ENCODE data around the gene GTF3C2.

- no peak for TF ChIP-seq CTCF (IDR thresholded peaks at IDR 0.05)
- TF ChIP-seq POLR2AphosphoS5 (IDR thresholded peaks at IDR 0.05) = no peak
- TF ChIP-seq POLR2A (IDR thresholded peaks at IDR 0.05) = no peak
Measured at GRCh38 chr2:27306573-27307286, 49.8 kb downstream of the GTF3C2 start.

All from breast epithelium (tissue), 3 donors.